ENCODE data around the gene KRT25. TPM values are rescaled to one million over a fixed set of nuclear protein-coding genes. Genes with fewer than 3 reads are reported as not detected.

KRT25 gene
- polyA plus RNA-seq, 1 donor from 2014 or later, result 0.19 TPM

GRCh38 chr17:40703652-40704051, 51.5 kb downstream of the KRT25 start, which contains the start of gene KRT24:
Gene KRT24 (minus strand): TSS chr17:40703752. CDS start chr17:40703693, 59 bp downstream.
- Histone ChIP-seq H3K9ac (ENCODE audit: low read length) (no peak within 1 kb of the TSS), H3K4me2 (ENCODE audit: low read length) (no peak within 1 kb of the TSS), H4K20me1 (ENCODE audit: insufficient read depth) (no peaks in the 10 kb centered on the region), H3K27me3 (ENCODE audit: insufficient read depth, low read depth, low read length) (no peaks in the 10 kb centered on the region), H3K27ac (ENCODE audit: low read length) (no peak within 1 kb of the TSS), H3K9me2 (ENCODE audit: insufficient read depth, low read length) (no peaks in the 10 kb centered on the region), H3K79me2 (replicated peaks; ENCODE audit: insufficient read depth, low read length) (no peaks in the 10 kb centered on the region), H3K4me3 (ENCODE audit: low read length) (no peak within 1 kb of the TSS), H3K9me3 (ENCODE audit: low read length) (no peaks in the 10 kb centered on the region), H3F3A (ENCODE audit: insufficient read depth, low read length, poor library complexity, severe bottlenecking) (no peaks in the 10 kb centered on the region), H2AFZ (ENCODE audit: low read depth, low read length) (no peak within 1 kb of the TSS), H3K36me3 (ENCODE audit: insufficient read depth, low read length) (no peaks in the 10 kb centered on the region)
- TF ChIP-seq RAD21 (conservative IDR thresholded peaks at IDR 0.05) (no peak), MXI1 (conservative IDR thresholded peaks at IDR 0.05; ENCODE audit: poor library complexity, severe bottlenecking) (no peak), SMC3 (conservative IDR thresholded peaks at IDR 0.05; ENCODE audit: poor library complexity) (no peak), EP300 (conservative IDR thresholded peaks at IDR 0.05; ENCODE audit: poor library complexity, severe bottlenecking) (no peak), CTCF (IDR thresholded peaks at IDR 0.05; ENCODE audit: poor library complexity, severe bottlenecking) (no peak), TAF1 (IDR thresholded peaks at IDR 0.05; ENCODE audit: low read depth) (no peak), POLR2AphosphoS5 (IDR thresholded peaks at IDR 0.05) (no peak), EZH2 (IDR thresholded peaks at IDR 0.05; ENCODE audit: borderline replicate concordance, insufficient read depth, low read length, poor library complexity, severe bottlenecking) (no peak), REST (IDR thresholded peaks at IDR 0.05; ENCODE audit: borderline replicate concordance) (no peak)

DNA sequence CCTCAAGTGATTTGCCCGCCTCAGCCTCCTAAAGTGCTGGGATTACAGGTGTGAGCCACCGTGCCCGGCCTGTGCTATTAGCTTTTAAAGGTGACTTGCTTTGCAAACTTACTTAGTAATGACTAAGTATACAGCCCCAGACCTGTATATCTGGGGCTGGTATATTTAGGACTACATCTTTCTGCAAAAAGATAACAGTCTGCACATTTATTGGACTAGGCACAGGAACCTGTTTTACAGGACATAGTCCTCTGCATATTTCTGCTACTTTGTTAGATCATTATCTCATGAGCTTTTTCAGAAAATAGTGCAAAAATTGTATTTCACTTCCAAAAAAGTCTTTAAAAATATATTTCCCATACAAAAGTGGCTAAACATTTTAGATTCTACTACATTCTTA, 52.9 kb downstream of the KRT25 start:
- Histone ChIP-seq H3K9me2 (ENCODE audit: insufficient read depth, low read length) (no peaks in the 10 kb centered on the region), H3K36me3 (ENCODE audit: insufficient read depth, low read length) (no peaks in the 10 kb centered on the region)

More for the DNA sequence above, 52.9 kb downstream of the KRT25 start:
- TF ChIP-seq SMC3 (conservative IDR thresholded peaks at IDR 0.05; ENCODE audit: poor library complexity) (no peak), REST (IDR thresholded peaks at IDR 0.05; ENCODE audit: borderline replicate concordance) (no peak), CTCF (IDR thresholded peaks at IDR 0.05; ENCODE audit: poor library complexity, severe bottlenecking) (no peak), RAD21 (conservative IDR thresholded peaks at IDR 0.05) (no peak), MXI1 (conservative IDR thresholded peaks at IDR 0.05; ENCODE audit: poor library complexity, severe bottlenecking) (no peak), POLR2AphosphoS5 (IDR thresholded peaks at IDR 0.05) (no peak), EZH2 (IDR thresholded peaks at IDR 0.05; ENCODE audit: borderline replicate concordance, insufficient read depth, low read length, poor library complexity, severe bottlenecking) (no peak), TAF1 (IDR thresholded peaks at IDR 0.05; ENCODE audit: low read depth) (no peak), EP300 (conservative IDR thresholded peaks at IDR 0.05; ENCODE audit: poor library complexity, severe bottlenecking) (no peak)
- H4K20me1 ChIP-seq (ENCODE audit: insufficient read depth), result no peaks in the 10 kb centered on the region
- H3K9ac ChIP-seq (ENCODE audit: low read length), result no peak overlapping the region
- no peaks in the 10 kb centered on the region for H3K27me3 ChIP-seq (ENCODE audit: insufficient read depth, low read depth, low read length)
- no peaks in the 10 kb centered on the region for H3F3A ChIP-seq (ENCODE audit: insufficient read depth, low read length, poor library complexity, severe bottlenecking)
- H2AFZ ChIP-seq (ENCODE audit: low read depth, low read length), result no peak overlapping the region
- H3K4me3 ChIP-seq (ENCODE audit: low read length), result no peak overlapping the region
- H3K4me2 ChIP-seq (ENCODE audit: low read length), result no peak overlapping the region
- no peaks in the 10 kb centered on the region for H3K9me3 ChIP-seq (ENCODE audit: low read length)
- no peak overlapping the region for H3K27ac ChIP-seq (ENCODE audit: low read length)
- H3K79me2 ChIP-seq (replicated peaks; ENCODE audit: insufficient read depth, low read length), result no peaks in the 10 kb centered on the region
